Caki2 (cell line): ENCODE measurements around the gene SPCS3. TPM values are rescaled to one million over a fixed set of nuclear protein-coding genes. Genes with fewer than 3 reads are reported as not detected.

Source experiments
- DNase-seq: peaks from one replicate; pipeline ENCODE4 v3.0.0-alpha.2; 2015; ENCODE audit warnings: low read depth
- in situ Hi-C: cut with HindIII; loops from 2 replicates; pipeline ENCODE4 v1.10.0; 2016; ENCODE audit warnings: low sequenced_read_pairs, low pct_unique_long_range_greater_than_20kb, mixed read lengths
- total RNA-seq: library from RNA; depleted of rRNA; stranded (reverse); fragments of >200 nt; shearing (Covaris generic); gene quantifications from 2 replicates; pipeline ENCODE4 v1.2.3, GENCODE V29; 2014; ENCODE audit warnings: low replicate concordance; rRNA removed

The SPCS3 gene
- total RNA-seq, 1 experiment from 2014 or later: 64.6 TPM

GRCh38 chr4:176380352-176381157, 60.8 kb downstream of the SPCS3 start:
- in situ Hi-C loops: no loop called here
- no peak for DNase-seq

Other genes with a start within 250 kb of the SPCS3 start
- gene SPATA4, start 124.4 kb upstream of the SPCS3 start, total RNA-seq: not detected in 2 replicates
- not detected in 2 replicates for gene ASB5, start 50.7 kb upstream of the SPCS3 start, total RNA-seq